Fibroblast of pulmonary artery (primary cell): ENCODE measurements around the gene NFIX.
A peak's percentile ranks its signal among the peaks of the same experiment; 100 is the strongest.

Experiments used
- DNase-seq: peaks from one replicate; pipeline ENCODE4 v3.0.0-alpha.2; 2010; ENCODE audit warnings: low read depth
- H3K4me3 ChIP-seq: replicated peaks from 2 replicates; pipeline ENCODE4 v1.5.1; 2011; ENCODE audit warnings: low read depth, mild to moderate bottlenecking, control low read depth, low read length, moderate library complexity
- TF ChIP-seq, protein P1 (sequence below): IDR thresholded peaks from 2 replicates; pipeline ENCODE4 v1.5.1; 2011; ENCODE audit warnings: mild to moderate bottlenecking, control low read depth, low read length, inconsistent platforms; ENCODE audit errors: missing control alignments

NFIX gene

DNA sequence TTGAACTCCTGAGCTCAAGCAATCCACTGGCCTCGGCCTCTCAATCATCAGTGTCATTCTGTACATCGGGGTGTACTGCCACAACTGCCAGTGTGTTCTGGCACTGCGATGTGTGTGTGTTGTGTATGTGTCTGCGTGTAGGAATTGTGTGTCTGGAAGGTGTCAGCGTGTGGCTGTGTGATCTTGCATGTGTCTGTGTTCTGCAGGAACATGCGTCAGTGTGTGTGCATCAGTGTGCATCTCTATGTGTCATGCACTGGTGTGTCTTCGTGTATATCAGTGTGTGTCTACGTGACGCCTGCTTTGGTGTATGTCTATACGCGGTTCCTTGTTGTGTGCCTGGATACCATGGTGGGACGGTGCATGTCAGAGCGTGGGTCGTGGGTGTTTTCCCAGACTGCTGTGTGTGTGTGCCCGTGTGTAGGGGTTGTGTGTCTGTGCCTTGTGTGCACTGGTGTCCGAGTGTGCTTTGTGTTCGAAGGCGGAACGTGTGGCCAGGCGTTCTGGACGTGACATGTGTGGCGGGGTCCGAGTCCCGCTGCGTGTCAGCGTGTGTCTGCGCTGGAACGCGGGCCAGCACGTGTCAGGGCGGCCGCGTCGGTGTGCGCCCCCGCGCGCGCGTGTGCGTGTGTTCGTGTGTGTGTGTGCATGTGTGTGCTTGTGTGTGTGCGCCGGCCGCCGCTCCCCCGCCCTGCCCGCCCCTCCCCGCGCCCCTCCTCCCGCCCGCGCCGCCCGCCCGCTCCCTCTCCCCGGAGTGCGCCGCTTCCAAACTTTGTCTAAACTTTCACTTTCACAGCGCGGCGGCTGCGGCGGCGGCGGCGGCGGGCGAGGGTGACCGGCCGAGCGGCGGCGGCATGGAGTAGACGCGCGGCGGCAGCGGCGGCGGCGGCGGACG lies at the start of gene NFIX:
NFIX (plus strand) TSS at position 775 of the 895 bp plus-strand sequence. CDS start 363 bp downstream, outside the sequence.
- H3K4me3 ChIP-seq: peak within 1 kb of the TSS; percentile 75
- TF ChIP-seq, protein P1, sequence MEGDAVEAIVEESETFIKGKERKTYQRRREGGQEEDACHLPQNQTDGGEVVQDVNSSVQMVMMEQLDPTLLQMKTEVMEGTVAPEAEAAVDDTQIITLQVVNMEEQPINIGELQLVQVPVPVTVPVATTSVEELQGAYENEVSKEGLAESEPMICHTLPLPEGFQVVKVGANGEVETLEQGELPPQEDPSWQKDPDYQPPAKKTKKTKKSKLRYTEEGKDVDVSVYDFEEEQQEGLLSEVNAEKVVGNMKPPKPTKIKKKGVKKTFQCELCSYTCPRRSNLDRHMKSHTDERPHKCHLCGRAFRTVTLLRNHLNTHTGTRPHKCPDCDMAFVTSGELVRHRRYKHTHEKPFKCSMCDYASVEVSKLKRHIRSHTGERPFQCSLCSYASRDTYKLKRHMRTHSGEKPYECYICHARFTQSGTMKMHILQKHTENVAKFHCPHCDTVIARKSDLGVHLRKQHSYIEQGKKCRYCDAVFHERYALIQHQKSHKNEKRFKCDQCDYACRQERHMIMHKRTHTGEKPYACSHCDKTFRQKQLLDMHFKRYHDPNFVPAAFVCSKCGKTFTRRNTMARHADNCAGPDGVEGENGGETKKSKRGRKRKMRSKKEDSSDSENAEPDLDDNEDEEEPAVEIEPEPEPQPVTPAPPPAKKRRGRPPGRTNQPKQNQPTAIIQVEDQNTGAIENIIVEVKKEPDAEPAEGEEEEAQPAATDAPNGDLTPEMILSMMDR: no peak
- DNase-seq: peak; percentile 56

DNA sequence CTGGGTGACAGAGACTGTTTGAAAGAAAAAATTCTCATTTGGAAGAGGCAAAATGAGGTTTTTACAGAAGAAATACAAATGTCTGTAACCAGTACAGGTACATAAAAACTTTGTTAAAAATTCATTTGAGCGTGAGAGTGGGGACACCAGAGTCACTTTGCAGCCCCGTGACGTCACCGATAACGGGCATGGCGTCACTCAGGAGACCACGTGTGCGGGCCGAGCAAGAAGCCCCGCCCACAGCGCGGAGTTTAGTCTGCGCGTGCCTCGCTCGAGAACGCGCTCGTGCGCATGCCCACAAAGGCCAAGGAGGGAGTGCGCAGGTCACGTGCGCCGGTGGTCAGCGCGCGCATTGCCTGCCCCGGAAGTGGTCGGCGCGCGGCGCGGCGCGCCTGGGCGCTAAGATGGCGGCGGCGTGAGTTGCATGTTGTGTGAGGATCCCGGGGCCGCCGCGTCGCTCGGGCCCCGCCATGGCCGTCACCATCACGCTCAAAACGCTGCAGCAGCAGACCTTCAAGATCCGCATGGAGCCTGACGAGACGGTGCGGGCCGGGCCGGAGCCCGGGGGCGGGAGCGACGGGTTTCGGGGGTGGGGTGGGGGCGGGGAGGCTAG lies 49.7 kb upstream of the NFIX start, which contains the start of gene RAD23A:
RAD23A (plus strand) TSS at position 384 of the 613 bp plus-strand sequence; CDS start at position 471, 87 bp downstream.
- H3K4me3 ChIP-seq: peak within 1 kb of the TSS; percentile 72
- TF ChIP-seq, protein P1: no peak

DNA sequence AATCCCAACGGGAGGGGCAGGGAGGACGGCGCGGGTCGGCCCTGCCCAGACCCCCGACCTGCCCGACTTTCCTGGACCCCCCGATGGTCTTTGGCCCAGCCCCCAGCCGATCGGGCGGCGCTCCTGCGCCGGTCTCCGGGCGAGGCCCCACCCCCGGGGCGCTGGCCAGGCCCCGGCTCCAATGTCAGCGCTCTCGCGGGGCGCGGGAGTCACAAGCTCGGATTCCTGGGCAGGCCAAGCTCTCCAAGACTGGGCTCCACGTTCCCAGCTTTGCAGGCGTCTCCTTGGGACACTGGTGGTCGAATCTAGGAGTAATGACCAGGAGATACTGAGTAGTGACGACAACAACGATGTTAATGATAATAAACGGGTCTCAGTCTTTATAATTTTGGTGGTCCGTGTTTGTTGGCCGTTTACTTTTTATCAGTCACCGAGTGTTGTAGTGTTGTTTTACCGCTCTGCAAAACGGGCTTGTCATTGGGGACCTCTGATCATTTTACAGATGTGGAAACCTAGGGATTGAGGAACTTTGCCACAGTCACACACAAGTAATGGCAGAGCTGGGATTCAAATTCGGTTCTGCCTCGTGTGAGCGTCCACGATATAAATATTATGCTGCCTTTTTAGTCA lies 49.1 kb upstream of the NFIX start:
- H3K4me3 ChIP-seq: peak overlapping the region; percentile 72
- peak; percentile 81 for DNase-seq
- TF ChIP-seq, protein P1: no peak

More for the DNA sequence above, 49.7 kb upstream of the NFIX start, which contains the start of gene RAD23A:
- DNase-seq: peak; percentile 99

DNA sequence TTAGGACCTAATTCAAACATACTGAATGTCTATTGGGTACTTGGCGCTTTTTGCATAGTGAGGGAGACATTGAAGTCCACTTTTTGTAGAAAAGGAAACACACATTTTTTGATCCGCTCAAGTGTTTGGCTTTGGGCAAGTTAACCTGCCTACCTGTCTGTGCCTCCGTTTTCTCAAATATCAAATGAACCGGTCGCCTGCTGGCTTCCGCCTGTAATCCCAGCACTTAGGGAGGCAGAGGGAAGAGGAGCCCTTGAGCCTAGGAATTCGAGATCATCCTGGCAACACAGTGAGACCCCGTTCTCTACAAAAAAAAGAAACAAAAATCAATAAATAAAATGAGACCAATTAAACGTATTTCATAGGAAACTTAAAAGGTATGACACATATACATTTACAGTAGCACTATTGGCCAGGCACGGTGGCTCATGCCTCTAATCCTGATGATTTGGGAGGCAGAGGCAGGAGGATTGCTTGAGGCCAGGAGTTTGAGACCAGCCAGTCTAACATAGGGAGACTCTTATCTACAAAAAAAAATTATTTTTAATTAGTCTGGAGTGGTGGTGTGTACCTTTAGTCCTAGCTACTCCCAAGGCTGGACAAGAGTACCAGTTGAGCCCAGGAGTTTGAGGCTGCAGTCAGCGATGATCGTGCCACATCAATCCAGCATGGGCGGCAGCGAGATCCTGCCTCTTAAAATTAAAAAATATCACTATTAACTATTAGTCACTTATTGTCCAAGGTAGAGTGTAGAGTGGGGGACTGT lies 48.4 kb upstream of the NFIX start:
- TF ChIP-seq, protein P1: no peak
- H3K4me3 ChIP-seq: peak overlapping the region; percentile 72
- no peak for DNase-seq

DNA sequence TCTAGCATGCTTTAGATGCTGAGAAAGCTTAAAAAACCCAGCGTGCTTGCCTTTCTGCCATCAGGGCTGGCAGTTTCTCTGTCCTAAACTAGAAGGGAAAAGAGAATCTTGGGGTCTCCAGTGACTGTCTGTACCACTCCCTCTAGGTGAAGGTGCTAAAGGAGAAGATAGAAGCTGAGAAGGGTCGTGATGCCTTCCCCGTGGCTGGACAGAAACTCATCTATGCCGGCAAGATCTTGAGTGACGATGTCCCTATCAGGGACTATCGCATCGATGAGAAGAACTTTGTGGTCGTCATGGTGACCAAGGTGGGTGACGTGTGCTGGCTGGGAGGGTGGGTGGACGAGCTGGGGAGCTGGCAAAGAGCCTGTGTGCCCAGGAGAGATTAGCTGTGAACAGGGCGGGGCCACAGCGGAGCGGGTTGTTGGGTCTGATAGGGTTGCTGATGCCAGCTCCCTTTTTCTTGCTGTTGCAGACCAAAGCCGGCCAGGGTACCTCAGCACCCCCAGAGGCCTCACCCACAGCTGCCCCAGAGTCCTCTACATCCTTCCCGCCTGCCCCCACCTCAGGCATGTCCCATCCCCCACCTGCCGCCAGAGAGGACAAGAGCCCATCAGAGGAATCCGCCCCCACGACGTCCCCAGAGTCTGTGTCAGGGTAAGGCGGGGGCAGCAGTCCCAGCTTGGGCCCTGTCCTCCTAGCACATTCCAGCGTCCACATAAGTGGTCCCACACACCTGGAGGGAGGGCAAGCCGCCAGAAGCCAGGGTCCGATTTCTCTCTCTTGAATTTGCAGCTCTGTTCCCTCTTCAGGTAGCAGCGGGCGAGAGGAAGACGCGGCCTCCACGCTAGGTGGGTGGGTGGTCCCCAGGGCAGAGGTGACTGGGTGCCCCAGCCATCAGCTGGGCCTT lies 47.3 kb upstream of the NFIX start:
- no peak for DNase-seq
- H3K4me3 ChIP-seq: no peak overlapping the region
- TF ChIP-seq, protein P1: no peak
